Fibroblast of skin of scalp (primary cell): ENCODE results near the gene LNX1.
A peak's percentile ranks its signal among the peaks of the same experiment; 100 is the strongest.
"Not testable (repeated sequence)": the region's sequence is repeated elsewhere in the genome, so short reads cannot be mapped to it uniquely, and the experiment has no call there.

Source experiments
- DNase-seq: peaks from one replicate; pipeline ENCODE4 v3.0.0-alpha.2; 2013

The LNX1 gene

GRCh38 chr4:53490965-53491622, 100.2 kb downstream of the LNX1 start:
- DNase-seq: peak; percentile 92

DNA sequence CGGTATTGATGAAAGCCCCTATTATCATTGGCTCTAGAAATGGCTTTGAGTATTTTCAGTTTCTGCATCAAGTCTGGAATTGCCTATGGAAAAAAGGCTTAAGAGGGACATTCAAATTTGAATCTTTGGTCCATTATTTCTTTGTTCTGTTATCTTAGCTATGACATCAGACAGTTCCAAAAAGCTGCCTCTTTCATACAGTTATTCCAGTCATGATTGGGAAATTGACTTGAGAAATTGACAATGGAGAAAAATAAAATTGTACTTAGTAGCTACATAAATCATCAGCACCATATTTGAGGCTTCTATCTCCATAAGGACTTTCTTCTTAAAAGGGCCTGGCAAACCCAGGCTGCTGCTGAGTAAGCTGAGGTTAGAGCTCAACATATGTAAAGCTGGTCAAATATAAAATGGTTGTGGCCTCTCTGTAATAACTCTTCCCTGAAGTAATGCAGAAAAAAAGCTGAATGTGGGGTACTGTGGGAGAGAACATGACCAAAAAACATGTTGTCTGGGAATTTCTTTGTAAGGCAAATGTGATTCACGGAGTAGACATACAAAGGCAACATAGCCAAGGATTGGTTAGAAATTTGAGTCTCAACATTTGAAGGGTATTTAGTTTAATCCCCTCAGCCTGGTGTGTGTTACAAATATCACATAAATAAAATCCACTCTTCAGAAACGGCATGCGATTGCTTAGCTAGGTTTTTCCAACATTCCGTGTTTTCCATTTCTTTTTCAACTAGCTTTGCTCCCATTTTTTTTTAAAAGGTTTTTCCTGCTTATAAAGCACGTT, 100.9 kb downstream of the LNX1 start:
- peak; percentile 78 for DNase-seq

- peak; percentile 75 for DNase-seq
These were observed 101.9 kb downstream of the LNX1 start for GRCh38 chr4:53489279-53489889.

DNA sequence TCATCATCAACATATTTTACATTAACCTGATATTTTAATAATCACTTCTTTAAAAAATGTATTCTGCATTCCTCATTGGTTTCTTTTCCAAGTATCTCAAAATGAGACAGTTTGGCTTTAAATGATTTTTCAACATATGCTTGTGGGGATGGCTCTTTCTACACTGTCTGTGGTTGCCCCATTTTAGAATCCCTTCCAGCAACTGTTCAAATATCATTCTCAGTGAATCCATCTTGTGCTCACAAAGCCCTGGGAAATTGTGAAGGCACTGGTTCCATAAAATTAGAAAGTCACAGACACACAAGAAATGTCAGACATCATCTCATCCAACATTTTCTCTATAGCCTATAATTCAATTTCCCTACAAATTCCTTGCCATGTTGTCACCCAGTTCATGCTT, 103.5 kb downstream of the LNX1 start:
- no peak for DNase-seq

DNA sequence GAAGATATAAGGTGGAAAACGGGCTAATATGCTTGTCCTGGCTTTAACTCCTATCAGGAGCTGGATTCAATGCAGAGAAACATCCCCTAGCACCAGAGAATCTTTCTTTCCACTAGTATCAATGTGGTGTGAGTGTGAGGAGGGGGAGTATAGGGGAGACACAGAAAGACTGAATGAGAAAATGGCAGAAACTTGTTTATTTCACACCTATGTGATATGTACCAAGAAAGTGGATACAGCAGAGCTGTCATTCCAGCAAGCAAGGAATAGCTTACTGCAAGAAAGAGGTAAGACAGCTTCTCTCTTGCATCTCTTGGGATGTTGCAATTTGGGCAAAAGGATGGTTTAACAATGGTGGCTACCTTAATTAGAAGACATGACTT, 105.6 kb downstream of the LNX1 start:
- no peak for DNase-seq

- no peak for DNase-seq
These were observed 106.2 kb downstream of the LNX1 start for GRCh38 chr4:53484911-53485657.

DNA sequence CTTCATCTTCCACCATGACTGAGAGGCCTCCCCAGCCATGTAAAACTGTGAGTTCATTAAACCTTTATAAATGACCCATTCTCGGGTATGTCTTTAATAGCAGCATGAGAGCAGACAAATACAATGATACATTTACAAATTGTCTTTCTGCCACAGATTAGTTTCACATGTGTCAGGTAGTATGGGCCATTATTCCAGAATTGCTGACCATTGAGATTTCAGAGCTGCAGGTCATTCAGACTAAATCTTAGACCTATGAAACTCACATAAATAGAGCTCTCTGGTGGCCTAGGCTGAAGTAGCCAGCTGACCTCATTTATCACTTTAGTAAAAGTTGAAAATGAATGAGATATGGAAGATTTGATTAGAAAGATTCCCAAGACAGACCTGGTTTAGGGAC, 108.0 kb downstream of the LNX1 start:
- DNase-seq: no peak

- no peak for DNase-seq
These were observed 109.7 kb downstream of the LNX1 start for GRCh38 chr4:53481586-53481985.

- DNase-seq: peak; percentile 41
These were observed 110.4 kb downstream of the LNX1 start for GRCh38 chr4:53480909-53481308.

DNA sequence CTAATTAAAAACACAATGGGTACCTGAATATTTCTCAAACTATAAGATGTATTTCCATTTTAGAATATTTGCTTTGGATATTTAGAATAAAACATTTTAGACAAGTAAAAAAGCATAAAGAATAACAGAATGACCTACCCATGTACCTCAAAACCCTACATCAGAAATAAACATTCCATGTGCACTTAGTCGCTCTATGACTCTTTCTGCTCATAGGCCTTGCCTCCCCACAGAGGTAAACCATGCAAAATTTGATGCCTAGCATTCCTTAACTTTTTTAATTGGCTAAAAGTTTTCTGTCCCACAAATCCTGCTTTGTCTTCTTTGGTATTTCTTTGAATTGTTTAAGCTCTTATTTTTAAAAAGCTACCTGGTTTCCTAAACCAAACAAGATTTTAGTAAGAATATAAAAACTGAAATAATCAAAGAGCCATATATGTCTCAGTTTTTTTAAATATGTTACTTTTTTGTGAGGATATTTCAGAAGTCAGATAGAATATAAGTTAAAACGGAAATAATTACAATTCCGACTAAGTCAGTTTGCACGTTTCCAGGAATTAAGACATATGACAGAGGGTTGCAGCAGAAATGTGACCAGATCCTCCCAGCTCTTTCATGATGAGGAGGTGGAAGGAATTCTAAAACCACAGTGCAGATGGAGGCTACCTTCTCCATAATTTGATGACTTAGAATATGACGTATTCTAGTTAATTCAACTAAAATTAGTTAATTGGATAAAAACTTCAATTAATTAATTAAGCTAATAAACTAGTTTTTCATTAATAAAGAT, 111.4 kb downstream of the LNX1 start:
- DNase-seq: peak; percentile 87

DNA sequence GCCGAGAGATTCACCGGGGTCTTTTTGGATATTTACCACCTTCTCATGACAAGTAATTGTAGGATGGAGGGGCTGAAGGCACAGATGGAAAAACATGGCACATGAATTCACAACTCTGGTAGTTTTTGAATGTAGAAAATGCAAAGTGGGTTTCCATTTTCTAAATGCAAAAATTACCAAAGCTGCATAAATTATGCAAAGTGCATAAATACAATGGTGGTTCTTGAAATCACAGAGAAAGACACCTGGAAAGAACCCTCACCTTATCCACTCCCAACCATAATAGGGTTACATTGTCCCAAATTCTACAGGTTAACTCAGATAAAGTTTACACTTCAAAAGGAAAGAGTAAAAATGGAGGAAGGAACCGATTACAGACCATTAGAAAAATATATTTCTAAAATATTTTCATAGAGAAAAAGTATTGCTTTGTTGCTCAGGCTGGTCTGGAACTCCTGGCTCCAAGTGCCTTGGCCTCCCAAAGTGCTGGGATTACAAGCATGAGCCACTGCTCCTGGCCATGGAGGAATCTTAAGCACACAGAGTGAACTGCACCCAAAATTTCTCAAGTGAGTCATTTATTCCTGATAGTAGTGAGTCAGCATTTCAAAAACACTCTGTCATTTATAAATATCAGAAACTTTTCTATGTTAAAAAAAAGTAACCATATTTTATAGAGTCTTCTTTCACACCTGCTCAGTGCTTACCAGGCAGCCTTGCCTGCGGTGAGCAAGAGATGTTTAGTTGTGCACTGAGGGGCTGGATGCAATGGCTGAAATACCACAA, 112.4 kb downstream of the LNX1 start:
- peak; percentile 93 for DNase-seq

DNA sequence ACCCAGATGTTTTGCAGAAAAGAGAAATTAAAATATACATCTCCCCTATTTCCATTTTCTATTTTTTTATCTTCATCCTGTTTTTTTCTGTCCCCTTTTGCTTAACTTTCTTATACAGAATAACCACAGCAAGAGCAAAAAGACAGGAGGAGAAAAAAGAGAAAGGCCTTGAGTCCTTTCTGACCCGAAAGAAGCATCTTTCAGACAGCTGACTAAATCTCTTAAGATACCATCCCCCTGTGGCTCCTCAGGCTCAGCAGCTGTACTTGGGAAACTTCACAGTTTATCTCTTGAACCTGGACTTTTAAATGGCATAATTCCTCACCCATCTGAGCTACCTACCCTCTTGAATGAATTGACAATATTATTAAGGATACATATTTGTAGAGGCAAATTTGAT, 113.7 kb downstream of the LNX1 start:
- no peak for DNase-seq

DNA sequence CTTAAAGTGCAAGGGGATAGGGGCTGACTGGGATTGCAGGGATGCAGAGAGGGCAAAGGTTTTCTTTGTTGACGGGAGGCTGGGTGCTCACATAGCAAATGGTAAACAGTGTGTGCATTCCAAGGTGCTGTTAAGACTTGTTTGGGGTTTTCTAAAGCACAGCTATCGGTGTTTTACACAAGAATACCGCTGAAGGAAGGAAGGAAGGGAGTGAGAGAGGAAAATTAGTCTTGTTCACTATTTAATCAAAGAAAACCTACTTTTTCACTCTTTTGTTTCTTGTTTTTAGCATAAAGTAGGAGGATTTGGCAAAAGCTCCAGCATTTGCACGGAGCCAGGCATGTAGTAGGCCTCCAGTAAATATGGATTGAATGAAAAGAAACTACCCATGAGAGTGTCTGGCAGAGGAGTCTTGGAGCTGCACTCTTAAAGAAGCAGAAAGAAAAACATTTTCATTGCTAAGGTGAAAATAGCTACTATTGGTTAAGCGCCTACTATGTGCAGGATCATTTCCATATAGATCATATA, 114.2 kb downstream of the LNX1 start:
- DNase-seq: no peak

DNA sequence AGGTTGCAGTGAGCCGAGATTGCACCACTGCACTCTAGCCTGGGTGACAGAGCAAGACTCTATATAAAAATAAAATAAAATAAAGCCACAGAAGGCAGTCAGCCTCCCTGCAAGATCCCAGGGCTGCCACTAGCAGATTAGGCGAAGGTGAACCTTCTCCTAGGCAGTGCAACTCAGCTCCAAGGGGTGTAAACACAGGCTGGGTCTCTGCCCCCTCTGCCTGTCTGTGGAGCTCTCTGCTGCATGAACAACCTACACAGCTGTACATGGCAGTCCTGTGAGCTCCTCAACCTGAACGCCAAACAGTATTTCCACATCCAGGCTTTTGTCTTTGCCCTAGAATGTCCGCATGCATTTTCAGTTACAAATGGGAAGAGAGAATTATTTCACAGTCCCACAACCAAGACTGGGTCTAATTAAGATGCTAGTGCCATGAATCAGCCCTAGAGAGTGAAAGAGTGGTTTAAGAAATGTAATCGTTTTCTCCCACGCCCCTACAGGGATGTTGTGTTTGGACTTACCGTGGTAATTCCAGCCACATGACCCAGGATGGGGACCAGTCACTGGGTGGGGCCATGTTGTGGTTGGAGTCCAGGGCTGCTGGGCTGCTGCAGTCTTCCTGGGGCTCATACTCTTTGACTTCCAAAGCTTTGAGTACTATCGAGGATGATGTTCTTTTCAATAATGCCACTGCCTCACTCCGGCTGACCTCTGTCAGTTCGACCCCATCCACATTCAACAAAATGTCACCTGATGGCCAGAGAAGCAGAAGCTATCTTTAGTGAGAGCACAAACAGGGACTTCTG, 114.9 kb downstream of the LNX1 start:
- peak; percentile 99 for DNase-seq

GRCh38 chr4:53466576-53466975, 124.7 kb downstream of the LNX1 start:
- not testable (repeated sequence) for DNase-seq

DNA sequence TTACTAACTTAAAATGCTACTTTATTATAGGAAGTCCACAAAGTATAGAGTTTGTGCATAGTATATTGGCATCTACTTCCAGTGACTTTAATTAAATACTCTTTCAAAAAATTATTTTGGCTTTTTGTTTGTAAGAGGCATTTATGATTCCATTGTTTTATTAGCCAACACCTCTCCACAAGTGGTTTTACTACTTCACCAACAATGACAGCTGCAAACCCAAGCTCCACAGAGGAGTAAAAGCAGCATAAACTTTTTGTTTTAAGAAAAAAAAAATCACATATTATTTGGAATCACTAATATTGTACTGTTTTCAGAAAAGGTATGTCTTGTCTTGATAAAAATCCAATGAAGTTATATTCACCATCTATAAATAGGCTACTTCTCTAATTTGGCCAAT, 125.4 kb downstream of the LNX1 start:
- DNase-seq: no peak

DNA sequence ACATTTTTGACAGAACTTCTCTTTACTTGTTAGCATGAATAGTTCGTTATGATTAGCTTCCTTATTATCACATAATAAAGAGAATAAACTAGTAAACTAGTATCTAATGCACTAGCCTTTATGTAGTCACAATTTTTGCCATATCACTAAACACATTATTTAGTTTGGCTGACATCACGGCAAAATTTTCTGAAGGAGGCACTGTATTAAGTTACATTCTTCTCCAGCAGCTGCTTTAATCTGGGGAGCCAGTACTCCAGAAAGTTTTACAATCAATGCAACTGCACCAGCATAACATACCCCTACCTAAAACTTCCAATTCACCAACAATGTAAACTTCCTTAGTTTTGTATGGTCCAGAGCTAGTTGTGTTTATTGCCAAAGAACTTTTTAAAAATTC, 126.0 kb downstream of the LNX1 start:
- DNase-seq: no peak

DNA sequence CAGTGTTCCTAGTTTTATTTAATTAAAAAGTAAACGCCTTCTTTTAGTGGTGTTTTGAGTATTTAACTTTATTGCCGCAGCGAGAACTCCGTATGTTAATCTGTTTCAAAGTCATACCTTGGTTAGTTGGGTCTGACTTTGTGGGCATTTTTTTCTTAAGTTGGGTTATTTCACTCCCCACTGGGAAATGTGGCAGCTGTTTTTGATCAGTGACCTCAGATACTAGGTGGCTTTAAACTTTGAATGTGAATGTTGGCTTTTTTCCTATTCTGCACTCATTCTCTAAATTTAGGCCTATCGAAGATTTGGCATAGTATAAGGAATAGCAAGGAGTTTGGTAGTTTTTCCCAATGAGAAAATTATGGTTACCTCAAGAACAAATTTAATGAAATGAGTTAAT, 127.9 kb downstream of the LNX1 start:
- DNase-seq: peak; percentile 45

DNA sequence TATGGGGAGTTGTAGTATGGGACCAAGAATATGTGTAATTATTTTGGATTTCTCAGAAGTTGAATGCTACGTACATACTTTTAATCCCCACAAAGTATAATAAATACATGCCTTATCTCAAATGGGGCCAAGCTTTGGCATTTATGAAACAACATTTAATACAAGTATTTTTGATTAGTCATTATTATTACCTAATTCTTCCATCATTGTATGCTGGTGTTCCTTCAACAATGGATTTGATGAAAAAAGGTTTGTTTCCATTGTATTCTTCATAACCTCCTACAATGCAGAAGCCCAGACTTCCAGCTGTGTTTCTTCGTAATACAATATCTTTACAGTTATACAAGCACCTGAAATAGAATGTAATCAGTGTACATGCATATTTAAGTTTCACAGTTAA, 130.0 kb downstream of the LNX1 start:
- DNase-seq: peak; percentile 29

DNA sequence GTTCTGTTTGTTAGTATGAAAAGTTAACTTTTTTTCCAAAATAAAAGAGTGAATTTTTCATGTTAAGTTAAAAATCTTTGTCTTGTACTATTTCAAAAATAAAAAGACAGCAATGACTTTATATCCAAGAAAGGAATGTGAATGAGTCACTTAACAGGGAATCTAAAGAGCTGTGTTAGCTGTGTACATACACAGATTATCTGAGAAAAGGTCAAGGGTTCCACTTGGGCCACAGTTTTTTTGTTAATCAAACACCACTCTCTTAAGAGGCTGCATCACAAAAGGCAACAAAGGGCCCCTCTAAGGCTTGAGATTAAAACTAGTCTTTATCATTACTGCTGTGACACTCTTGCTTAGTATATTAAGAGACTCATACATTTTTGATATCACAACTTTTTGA, 131.7 kb downstream of the LNX1 start:
- DNase-seq: peak; percentile 42
